H9 (cell line): ENCODE data around the gene CFAP57. TPM values are rescaled to one million over a fixed set of nuclear protein-coding genes. Genes with fewer than 3 reads are reported as not detected.

Experiments used
- DNase-seq: peaks from one replicate; pipeline ENCODE4 v3.0.0-alpha.2; 2017
- H2AFZ ChIP-seq: one replicate; pipeline ENCODE4 v1.6.1; 2013; ENCODE audit warnings: mild to moderate bottlenecking, low read length, control low read depth, moderate library complexity
- H2AK5ac ChIP-seq: 2 replicates; pipeline ENCODE4 v1.6.1; 2013; ENCODE audit warnings: low read length, control low read depth, mixed read lengths; ENCODE audit not compliant: insufficient read length
- H2BK120ac ChIP-seq: one replicate; pipeline ENCODE4 v1.6.1; 2013; ENCODE audit warnings: low read depth, mild to moderate bottlenecking, low read length, control low read depth, inconsistent platforms; ENCODE audit not compliant: poor library complexity, severe bottlenecking
- H2BK12ac ChIP-seq: 2 replicates; pipeline ENCODE4 v1.6.1; 2013; ENCODE audit warnings: low read length, control low read depth, mixed read lengths, low read depth; ENCODE audit not compliant: insufficient read length
- H2BK15ac ChIP-seq: 2 replicates; pipeline ENCODE4 v1.6.1; 2013; ENCODE audit warnings: low read depth, low read length, control low read depth
- H2BK20ac ChIP-seq: one replicate; pipeline ENCODE4 v1.6.1; 2013; ENCODE audit warnings: low read depth, mild to moderate bottlenecking, low read length, control low read depth, inconsistent platforms; ENCODE audit not compliant: poor library complexity, severe bottlenecking
- H2BK5ac ChIP-seq: 2 replicates; pipeline ENCODE4 v1.6.1; 2013; ENCODE audit warnings: low read length, control low read depth, mixed read lengths; ENCODE audit not compliant: insufficient read length
- H3K14ac ChIP-seq: 2 replicates; pipeline ENCODE4 v1.6.1; 2013; ENCODE audit warnings: low read length, control low read depth; ENCODE audit not compliant: insufficient read depth
- H3K18ac ChIP-seq: 2 replicates; pipeline ENCODE4 v1.6.1; 2013; ENCODE audit warnings: low read depth, mild to moderate bottlenecking, mixed read lengths, low read length, control low read depth; ENCODE audit not compliant: insufficient read length
- H3K23ac ChIP-seq: 2 replicates; pipeline ENCODE4 v1.6.1; 2013; ENCODE audit warnings: low read length, control low read depth, mixed read lengths, low read depth; ENCODE audit not compliant: insufficient read length
- H3K23me2 ChIP-seq: 2 replicates; pipeline ENCODE4 v1.6.1; 2013; ENCODE audit warnings: low read depth, mild to moderate bottlenecking, mixed read lengths, low read length, control low read depth; ENCODE audit not compliant: insufficient read length, poor library complexity, severe bottlenecking
- H3K27ac ChIP-seq: 2 replicates; pipeline ENCODE4 v1.5.1; 2013; ENCODE audit warnings: low read length, control low read depth, mixed read lengths, low read depth; ENCODE audit not compliant: insufficient read length
- H3K27me3 ChIP-seq: 2 replicates; pipeline ENCODE4 v1.6.1; 2013; ENCODE audit warnings: low read length, control low read depth, inconsistent platforms; ENCODE audit not compliant: insufficient read depth
- H3K4ac ChIP-seq: 2 replicates; pipeline ENCODE4 v1.6.1; 2013; ENCODE audit warnings: low read depth, mild to moderate bottlenecking, control low read depth, inconsistent platforms, low read length, moderate library complexity
- H3K4me1 ChIP-seq: 2 replicates; pipeline ENCODE4 v1.6.1; 2013; ENCODE audit warnings: low read length, control low read depth, inconsistent platforms; ENCODE audit not compliant: insufficient read depth
- H3K4me2 ChIP-seq: 2 replicates; pipeline ENCODE4 v1.6.1; 2013; ENCODE audit warnings: low read length, control low read depth, mixed read lengths; ENCODE audit not compliant: insufficient read length, insufficient read depth
- H3K56ac ChIP-seq: 2 replicates; pipeline ENCODE4 v1.6.1; 2013; ENCODE audit warnings: low read depth, mild to moderate bottlenecking, mixed read lengths, low read length, control low read depth; ENCODE audit not compliant: insufficient read length
- H3K79me1 ChIP-seq: 2 replicates; pipeline ENCODE4 v1.6.1; 2013; ENCODE audit warnings: low read depth, mild to moderate bottlenecking, moderate library complexity, low read length, control low read depth, inconsistent platforms; ENCODE audit not compliant: insufficient read depth, poor library complexity, severe bottlenecking
- H3K79me2 ChIP-seq: 2 replicates; pipeline ENCODE4 v1.6.1; 2013; ENCODE audit warnings: low read length, control low read depth, inconsistent platforms; ENCODE audit not compliant: insufficient read depth
- H3K9ac ChIP-seq: 2 replicates; pipeline ENCODE4 v1.6.1; 2013; ENCODE audit warnings: low read length, control low read depth, mixed read lengths; ENCODE audit not compliant: insufficient read length; ENCODE audit errors: extremely low read depth
- H3K9me3 ChIP-seq: one replicate; pipeline ENCODE4 v1.6.1; 2013; ENCODE audit warnings: low read depth, low read length, inconsistent platforms; ENCODE audit not compliant: control insufficient read depth
- H3T11ph ChIP-seq: one replicate; pipeline ENCODE4 v1.6.1; 2013; ENCODE audit warnings: mild to moderate bottlenecking, low read length, control low read depth, inconsistent platforms
- H4K20me1 ChIP-seq: one replicate; pipeline ENCODE4 v1.6.1; 2013; ENCODE audit not compliant: control insufficient read depth, insufficient read length, insufficient read depth
- H4K5ac ChIP-seq: 2 replicates; pipeline ENCODE4 v1.6.1; 2013; ENCODE audit warnings: low read depth, mild to moderate bottlenecking, mixed read lengths, low read length, control low read depth; ENCODE audit not compliant: insufficient read length
- H4K8ac ChIP-seq: replicated peaks from 2 replicates; pipeline ENCODE4 v1.6.1; 2013; ENCODE audit warnings: low read length, control low read depth, mixed read lengths, low read depth; ENCODE audit not compliant: insufficient read length
- H4K91ac ChIP-seq: 2 replicates; pipeline ENCODE4 v1.6.1; 2013; ENCODE audit warnings: low read depth, mild to moderate bottlenecking, moderate library complexity, mixed read lengths, low read length, control low read depth; ENCODE audit not compliant: insufficient read length
- H3K27ac Mint-ChIP-seq, 3 experiments: 2 replicates in 2 of 3; 3 replicates in 1 of 3; pipeline ENCODE4 v1.8.0; 2020 to 2021; ENCODE audit warnings: mixed read lengths in 3 of 3, mild to moderate bottlenecking in 1 of 3, moderate library complexity in 1 of 3
- H3K27me3 Mint-ChIP-seq: 2 replicates; pipeline ENCODE4 v1.8.0; 2021; ENCODE audit warnings: low read depth, mild to moderate bottlenecking, moderate library complexity, mixed read lengths
- H3K36me3 Mint-ChIP-seq, 3 experiments: 2 replicates in 2 of 3; 3 replicates in 1 of 3; pipeline ENCODE4 v1.8.0; 2020 to 2021; ENCODE audit warnings: low read depth in 3 of 3, mixed read lengths in 3 of 3; ENCODE audit not compliant: insufficient read depth in 1 of 3
- H3K4me1 Mint-ChIP-seq, 2 experiments: 2 replicates each; pipeline ENCODE4 v1.8.0; 2020; ENCODE audit warnings: mixed read lengths in 2 of 2
- H3K4me3 Mint-ChIP-seq, 2 experiments: 2 replicates in 1 of 2; 3 replicates in 1 of 2; pipeline ENCODE4 v1.8.0; 2020 to 2021; ENCODE audit warnings: mild to moderate bottlenecking in 2 of 2, mixed read lengths in 2 of 2, moderate library complexity in 1 of 2
- H3K9me3 Mint-ChIP-seq, 2 experiments: 2 replicates in 1 of 2; 3 replicates in 1 of 2; pipeline ENCODE4 v1.8.0; 2020; ENCODE audit warnings: mild to moderate bottlenecking in 2 of 2, mixed read lengths in 2 of 2, moderate library complexity in 1 of 2
- total RNA-seq: library from RNA; stranded (reverse); gene quantifications from 2 replicates; pipeline ENCODE4 v1.2.1, GENCODE V29; 2021
- TF ChIP-seq, protein P1 (sequence below): fragments of 200-600 bp; sonication (generic); conservative IDR thresholded peaks from 3 replicates; pipeline ENCODE4 v1.8.0; 2021; ENCODE audit warnings: antibody characterized with exemption, mild to moderate bottlenecking

Gene CFAP57
- total RNA-seq, 1 experiment from 2014 or later, result 0.33 TPM

- TF ChIP-seq, protein P1, sequence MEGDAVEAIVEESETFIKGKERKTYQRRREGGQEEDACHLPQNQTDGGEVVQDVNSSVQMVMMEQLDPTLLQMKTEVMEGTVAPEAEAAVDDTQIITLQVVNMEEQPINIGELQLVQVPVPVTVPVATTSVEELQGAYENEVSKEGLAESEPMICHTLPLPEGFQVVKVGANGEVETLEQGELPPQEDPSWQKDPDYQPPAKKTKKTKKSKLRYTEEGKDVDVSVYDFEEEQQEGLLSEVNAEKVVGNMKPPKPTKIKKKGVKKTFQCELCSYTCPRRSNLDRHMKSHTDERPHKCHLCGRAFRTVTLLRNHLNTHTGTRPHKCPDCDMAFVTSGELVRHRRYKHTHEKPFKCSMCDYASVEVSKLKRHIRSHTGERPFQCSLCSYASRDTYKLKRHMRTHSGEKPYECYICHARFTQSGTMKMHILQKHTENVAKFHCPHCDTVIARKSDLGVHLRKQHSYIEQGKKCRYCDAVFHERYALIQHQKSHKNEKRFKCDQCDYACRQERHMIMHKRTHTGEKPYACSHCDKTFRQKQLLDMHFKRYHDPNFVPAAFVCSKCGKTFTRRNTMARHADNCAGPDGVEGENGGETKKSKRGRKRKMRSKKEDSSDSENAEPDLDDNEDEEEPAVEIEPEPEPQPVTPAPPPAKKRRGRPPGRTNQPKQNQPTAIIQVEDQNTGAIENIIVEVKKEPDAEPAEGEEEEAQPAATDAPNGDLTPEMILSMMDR, result no peak
- no peak overlapping the region for H3T11ph ChIP-seq
- H4K5ac ChIP-seq, result no peak overlapping the region
- no peak overlapping the region for H2BK12ac ChIP-seq
- no peak overlapping the region for H3K4me3 Mint-ChIP-seq
- H3K9ac ChIP-seq, result no peak overlapping the region
- no peak overlapping the region for H3K4me2 ChIP-seq
- H4K20me1 ChIP-seq, result no peaks in the 10 kb centered on the region
- H3K79me2 ChIP-seq, result no peaks in the 10 kb centered on the region; the same call in 1 of the 2 replicates
- H3K27ac Mint-ChIP-seq, result no peak overlapping the region
- H2BK120ac ChIP-seq, result no peak overlapping the region
- no peak overlapping the region for H3K56ac ChIP-seq
- H3K4me1 Mint-ChIP-seq, result peaks cover 6 to 13% of the 10 kb centered on the region in 2 experiments; a peak in 3 of 4 replicates
- H3K14ac ChIP-seq, result no peak overlapping the region
- H3K4ac ChIP-seq, result no peak overlapping the region
- no peaks in the 10 kb centered on the region for H3K4me1 ChIP-seq
- no peak overlapping the region for H3K18ac ChIP-seq
- H4K91ac ChIP-seq, result no peak overlapping the region
- no peak overlapping the region for H2BK15ac ChIP-seq
- H2BK5ac ChIP-seq, result no peak overlapping the region
- no peaks in the 10 kb centered on the region for H3K23me2 ChIP-seq
- no peak overlapping the region for H3K27ac ChIP-seq
- no peak overlapping the region for H2BK20ac ChIP-seq
- peaks cover 14% of the 10 kb centered on the region for H3K9me3 ChIP-seq
- H3K36me3 Mint-ChIP-seq, result peaks cover 41 to 75% (median 67%) of the 10 kb centered on the region in 3 experiments
- H3K27me3 Mint-ChIP-seq, result no peaks in the 10 kb centered on the region
- no peak overlapping the region for H4K8ac ChIP-seq
- DNase-seq, result no peak
- peaks cover 30 to 32% of the 10 kb centered on the region in 2 experiments for H3K9me3 Mint-ChIP-seq
- H3K27me3 ChIP-seq, result no peaks in the 10 kb centered on the region
- H3K79me1 ChIP-seq, result peaks cover 5% of the 10 kb centered on the region
- no peak overlapping the region for H2AFZ ChIP-seq
- H2AK5ac ChIP-seq, result no peak overlapping the region
- H3K23ac ChIP-seq, result no peak overlapping the region
Observed at GRCh38 chr1:43134640-43135039, 37.5 kb upstream of the CFAP57 start.
